Panc1 (cell line): Measurements from ENCODE around the gene UVSSA. TPM values are rescaled to one million over a fixed set of nuclear protein-coding genes. Genes with fewer than 3 reads are reported as not detected.

Experiments
- ATAC-seq: fragments of 200-7000 bp; cut with Tn5 transposase; 2 replicates; pipeline ENCODE4 v1.9.1; 2020; ENCODE audit warnings: mild to moderate bottlenecking, moderate library complexity
- BruUV-seq: library from RNA; stranded (reverse); fragments of 400-500 nt; replicated peaks from 2 replicates; lab custom pipeline; 2021; lab: Mats Ljungman, UMichigan
- CTCF ChIA-PET: fragments of 300-600 bp; sonication (Branson Sonifier 250); formaldehyde crosslinking; loops from one replicate; lab custom pipeline; 2022; ENCODE audit warnings: antibody characterized with exemption; lab: Charles Lee
- POLR2A ChIA-PET: fragments of 300-600 bp; sonication (Branson Sonifier 250); formaldehyde crosslinking; loops from one replicate; lab custom pipeline; 2022; ENCODE audit warnings: antibody characterized with exemption; lab: Charles Lee
- DNase-seq: peaks from one replicate; pipeline ENCODE4 v3.0.0-alpha.2; 2010; ENCODE audit warnings: low read depth, low spot score
- H3K27ac ChIP-seq: 2 replicates; pipeline ENCODE4 v1.5.1; 2011; ENCODE audit warnings: mild to moderate bottlenecking, low read length, inconsistent platforms
- H3K27me3 ChIP-seq: fragments of 200-500 bp; sonication (Bioruptor generic); 2 replicates; pipeline ENCODE4 v1.6.0; 2014; ENCODE audit warnings: low read length, inconsistent platforms; ENCODE audit not compliant: control insufficient read depth, insufficient read depth
- H3K36me3 ChIP-seq: fragments of 200-500 bp; sonication (Bioruptor generic); 2 replicates; pipeline ENCODE4 v1.5.1; 2014; ENCODE audit warnings: inconsistent platforms, mild to moderate bottlenecking, low read length, moderate library complexity; ENCODE audit not compliant: control insufficient read depth, insufficient read depth
- H3K4me1 ChIP-seq: 2 replicates; pipeline ENCODE4 v1.5.1; 2011; ENCODE audit warnings: inconsistent platforms, mild to moderate bottlenecking, low read length, moderate library complexity; ENCODE audit not compliant: control insufficient read depth, insufficient read depth
- H3K4me3 ChIP-seq, 2 experiments: 2 replicates each; pipeline ENCODE4 v1.5.1; 2011 to 2012; ENCODE audit warnings: low read depth in 2 of 2, low read length in 2 of 2, mild to moderate bottlenecking in 2 of 2, inconsistent platforms in 1 of 2, moderate library complexity in 1 of 2
- H3K9me3 ChIP-seq: fragments of 200-500 bp; sonication (Bioruptor generic); 2 replicates; pipeline ENCODE4 v1.5.1; 2014; ENCODE audit warnings: low read depth, mild to moderate bottlenecking, inconsistent platforms, low read length, moderate library complexity; ENCODE audit not compliant: control insufficient read depth, insufficient read depth
- POLR2AphosphoS5 ChIP-seq: IDR thresholded peaks from 2 replicates; pipeline ENCODE4 v1.6.1; 2012; ENCODE audit warnings: mild to moderate bottlenecking, low read depth, low read length, moderate library complexity
- SIN3A ChIP-seq: IDR thresholded peaks from 2 replicates; pipeline ENCODE4 v1.6.1; 2012; ENCODE audit warnings: low read depth, mild to moderate bottlenecking, low read length, moderate library complexity, borderline replicate concordance; ENCODE audit not compliant: insufficient read depth
- TCF7L2 ChIP-seq: IDR thresholded peaks from 2 replicates; pipeline ENCODE4 v1.6.1; 2011; ENCODE audit warnings: mild to moderate bottlenecking, low read depth, low read length, inconsistent platforms
- in situ Hi-C: cut with HindIII; loops from 2 replicates; pipeline ENCODE4 v1.10.0; 2016; ENCODE audit warnings: low sequenced_read_pairs, low pct_unique_long_range_greater_than_20kb
- intact Hi-C: fragments of 100-400 bp; cut with micrococcal nuclease; formaldehyde crosslinking; loops from one replicate; pipeline ENCODE4 v1.10.0; 2022; ENCODE audit not compliant: unreplicated experiment
- total RNA-seq: library from RNA; stranded (reverse); gene quantifications from one replicate; pipeline ENCODE4 v1.2.1, GENCODE V29; 2021; ENCODE audit not compliant: unreplicated experiment
- TF ChIP-seq, protein P1 (sequence below), 2 experiments: IDR thresholded peaks; 2 replicates each; pipeline ENCODE4 v1.6.1; 2011 to 2012; ENCODE audit warnings: low read depth in 2 of 2, control low read depth in 1 of 2, low read length in 1 of 2, mild to moderate bottlenecking in 1 of 2, moderate library complexity in 1 of 2; ENCODE audit not compliant: insufficient read depth in 1 of 2
- TF ChIP-seq, protein P2 (sequence below): fragments of 450-650 bp; IDR thresholded peaks from 2 replicates; pipeline ENCODE4 v1.5.1; 2017; ENCODE audit warnings: mild to moderate bottlenecking

UVSSA gene
- total RNA-seq, 1 experiment from 2014 or later, result 23.4 TPM

DNA sequence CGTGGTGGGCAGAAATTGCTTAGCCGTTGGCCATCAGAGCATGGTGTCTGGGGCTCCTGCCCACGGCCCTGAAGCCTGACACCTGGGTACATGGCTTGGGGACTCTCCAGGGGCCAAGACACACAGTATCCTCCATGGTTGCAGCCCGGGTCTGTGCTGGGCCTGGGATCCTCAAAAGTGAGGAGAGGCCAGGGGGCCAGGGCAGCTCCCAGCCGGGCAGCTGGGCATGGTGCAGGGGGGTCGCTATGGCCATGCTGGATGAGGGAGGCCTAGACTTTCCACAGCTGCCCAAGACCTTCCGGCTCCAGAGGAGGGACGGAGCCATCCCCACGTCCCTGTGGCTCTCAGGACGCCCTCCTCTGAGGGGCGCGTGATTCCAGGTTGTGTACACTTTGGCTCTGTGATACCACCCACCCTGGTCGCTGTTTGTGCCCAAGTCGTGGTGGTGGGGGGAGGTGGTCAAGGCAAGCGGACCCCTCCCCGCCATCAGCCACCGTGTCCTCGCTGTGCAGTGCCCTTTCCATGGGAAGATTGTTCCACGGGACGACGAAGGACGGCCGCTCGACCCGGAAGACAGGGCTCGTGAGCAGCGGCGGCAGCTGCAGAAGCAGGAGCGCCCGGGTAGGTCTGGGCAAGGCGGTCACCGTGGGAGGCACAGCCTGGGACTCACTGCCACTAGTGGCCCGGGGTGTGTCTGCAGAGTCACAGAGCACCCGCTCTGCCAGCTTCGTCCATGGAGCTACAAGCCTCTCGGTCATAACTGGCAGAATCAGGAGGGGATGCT is 33.6 kb downstream of the UVSSA start:
- intact Hi-C loops, result no loop called here
- Histone ChIP-seq H3K4me3 (no peak overlapping the region), H3K27me3 (no peaks in the 10 kb centered on the region), H3K36me3 (no peaks in the 10 kb centered on the region), H3K9me3 (no peaks in the 10 kb centered on the region), H3K4me1 (no peaks in the 10 kb centered on the region), H3K27ac (no peak overlapping the region)
- DNase-seq (no peak), ATAC-seq (no peak)
- BruUV-seq, result no TSS peak
- ChIA-PET POLR2A (no interaction called here), CTCF (no interaction called here)
- TF ChIP-seq, protein P1, sequence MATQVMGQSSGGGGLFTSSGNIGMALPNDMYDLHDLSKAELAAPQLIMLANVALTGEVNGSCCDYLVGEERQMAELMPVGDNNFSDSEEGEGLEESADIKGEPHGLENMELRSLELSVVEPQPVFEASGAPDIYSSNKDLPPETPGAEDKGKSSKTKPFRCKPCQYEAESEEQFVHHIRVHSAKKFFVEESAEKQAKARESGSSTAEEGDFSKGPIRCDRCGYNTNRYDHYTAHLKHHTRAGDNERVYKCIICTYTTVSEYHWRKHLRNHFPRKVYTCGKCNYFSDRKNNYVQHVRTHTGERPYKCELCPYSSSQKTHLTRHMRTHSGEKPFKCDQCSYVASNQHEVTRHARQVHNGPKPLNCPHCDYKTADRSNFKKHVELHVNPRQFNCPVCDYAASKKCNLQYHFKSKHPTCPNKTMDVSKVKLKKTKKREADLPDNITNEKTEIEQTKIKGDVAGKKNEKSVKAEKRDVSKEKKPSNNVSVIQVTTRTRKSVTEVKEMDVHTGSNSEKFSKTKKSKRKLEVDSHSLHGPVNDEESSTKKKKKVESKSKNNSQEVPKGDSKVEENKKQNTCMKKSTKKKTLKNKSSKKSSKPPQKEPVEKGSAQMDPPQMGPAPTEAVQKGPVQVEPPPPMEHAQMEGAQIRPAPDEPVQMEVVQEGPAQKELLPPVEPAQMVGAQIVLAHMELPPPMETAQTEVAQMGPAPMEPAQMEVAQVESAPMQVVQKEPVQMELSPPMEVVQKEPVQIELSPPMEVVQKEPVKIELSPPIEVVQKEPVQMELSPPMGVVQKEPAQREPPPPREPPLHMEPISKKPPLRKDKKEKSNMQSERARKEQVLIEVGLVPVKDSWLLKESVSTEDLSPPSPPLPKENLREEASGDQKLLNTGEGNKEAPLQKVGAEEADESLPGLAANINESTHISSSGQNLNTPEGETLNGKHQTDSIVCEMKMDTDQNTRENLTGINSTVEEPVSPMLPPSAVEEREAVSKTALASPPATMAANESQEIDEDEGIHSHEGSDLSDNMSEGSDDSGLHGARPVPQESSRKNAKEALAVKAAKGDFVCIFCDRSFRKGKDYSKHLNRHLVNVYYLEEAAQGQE (IDR thresholded peaks at IDR 0.05; ENCODE audit: insufficient read depth in 1 of 2, low read depth in 2 of 2, low read length in 1 of 2), result no peak
- TF ChIP-seq, protein P2, sequence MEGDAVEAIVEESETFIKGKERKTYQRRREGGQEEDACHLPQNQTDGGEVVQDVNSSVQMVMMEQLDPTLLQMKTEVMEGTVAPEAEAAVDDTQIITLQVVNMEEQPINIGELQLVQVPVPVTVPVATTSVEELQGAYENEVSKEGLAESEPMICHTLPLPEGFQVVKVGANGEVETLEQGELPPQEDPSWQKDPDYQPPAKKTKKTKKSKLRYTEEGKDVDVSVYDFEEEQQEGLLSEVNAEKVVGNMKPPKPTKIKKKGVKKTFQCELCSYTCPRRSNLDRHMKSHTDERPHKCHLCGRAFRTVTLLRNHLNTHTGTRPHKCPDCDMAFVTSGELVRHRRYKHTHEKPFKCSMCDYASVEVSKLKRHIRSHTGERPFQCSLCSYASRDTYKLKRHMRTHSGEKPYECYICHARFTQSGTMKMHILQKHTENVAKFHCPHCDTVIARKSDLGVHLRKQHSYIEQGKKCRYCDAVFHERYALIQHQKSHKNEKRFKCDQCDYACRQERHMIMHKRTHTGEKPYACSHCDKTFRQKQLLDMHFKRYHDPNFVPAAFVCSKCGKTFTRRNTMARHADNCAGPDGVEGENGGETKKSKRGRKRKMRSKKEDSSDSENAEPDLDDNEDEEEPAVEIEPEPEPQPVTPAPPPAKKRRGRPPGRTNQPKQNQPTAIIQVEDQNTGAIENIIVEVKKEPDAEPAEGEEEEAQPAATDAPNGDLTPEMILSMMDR, result no peak
- TF ChIP-seq SIN3A (no peak), TCF7L2 (no peak), POLR2AphosphoS5 (no peak)
- in situ Hi-C loops, result no loop called here

DNA sequence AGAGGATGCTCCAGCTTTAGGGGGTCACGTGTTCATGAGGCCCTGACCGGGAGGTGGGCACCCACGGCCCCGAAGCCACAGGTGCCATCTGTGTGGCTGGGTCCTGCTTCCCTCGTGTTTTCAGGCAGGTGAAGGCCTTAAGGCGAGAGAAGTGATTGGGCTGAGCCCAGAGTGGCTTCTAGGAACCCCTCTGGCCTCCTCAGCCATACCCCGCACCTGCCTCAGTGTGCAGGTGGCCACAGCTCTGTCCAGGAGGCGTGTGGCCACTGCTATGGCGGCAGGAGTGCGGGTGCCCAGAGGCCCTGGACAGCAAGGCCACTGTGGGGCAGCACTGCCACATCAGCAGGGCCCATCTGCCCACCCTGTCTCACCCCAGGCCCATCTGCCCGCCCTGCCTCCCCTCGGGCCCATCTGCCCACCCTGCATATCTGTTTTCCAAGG is 34.2 kb downstream of the UVSSA start:
- no peaks in the 10 kb centered on the region for H3K36me3 ChIP-seq
- intact Hi-C loops, result no loop called here
- no peak for DNase-seq
- no TSS peak for BruUV-seq
- ChIA-PET CTCF (no interaction called here), POLR2A (no interaction called here)
- TF ChIP-seq, protein P1 (IDR thresholded peaks at IDR 0.05; ENCODE audit: insufficient read depth in 1 of 2, low read depth in 2 of 2, low read length in 1 of 2), result no peak
- TF ChIP-seq TCF7L2, result no peak
- TF ChIP-seq SIN3A, result no peak
- TF ChIP-seq, protein P2, result no peak
- no peak for TF ChIP-seq POLR2AphosphoS5
- no peak overlapping the region for H3K4me3 ChIP-seq
- no peaks in the 10 kb centered on the region for H3K9me3 ChIP-seq
- ATAC-seq, result no peak
- no peak overlapping the region for H3K27ac ChIP-seq
- H3K4me1 ChIP-seq, result no peaks in the 10 kb centered on the region
- H3K27me3 ChIP-seq, result no peaks in the 10 kb centered on the region
- in situ Hi-C loops, result no loop called here
